ENCODE measurements around the gene HDAC7. TPM values are rescaled to one million over a fixed set of nuclear protein-coding genes. Genes with fewer than 3 reads are reported as not detected.

The HDAC7 gene
- total and polyA plus RNA-seq, 2 of the 13 experiments (the other 11 are each of a cell fraction or from before 2014, with no cell fraction given) = 4.6 to 10.8 TPM

DNA sequence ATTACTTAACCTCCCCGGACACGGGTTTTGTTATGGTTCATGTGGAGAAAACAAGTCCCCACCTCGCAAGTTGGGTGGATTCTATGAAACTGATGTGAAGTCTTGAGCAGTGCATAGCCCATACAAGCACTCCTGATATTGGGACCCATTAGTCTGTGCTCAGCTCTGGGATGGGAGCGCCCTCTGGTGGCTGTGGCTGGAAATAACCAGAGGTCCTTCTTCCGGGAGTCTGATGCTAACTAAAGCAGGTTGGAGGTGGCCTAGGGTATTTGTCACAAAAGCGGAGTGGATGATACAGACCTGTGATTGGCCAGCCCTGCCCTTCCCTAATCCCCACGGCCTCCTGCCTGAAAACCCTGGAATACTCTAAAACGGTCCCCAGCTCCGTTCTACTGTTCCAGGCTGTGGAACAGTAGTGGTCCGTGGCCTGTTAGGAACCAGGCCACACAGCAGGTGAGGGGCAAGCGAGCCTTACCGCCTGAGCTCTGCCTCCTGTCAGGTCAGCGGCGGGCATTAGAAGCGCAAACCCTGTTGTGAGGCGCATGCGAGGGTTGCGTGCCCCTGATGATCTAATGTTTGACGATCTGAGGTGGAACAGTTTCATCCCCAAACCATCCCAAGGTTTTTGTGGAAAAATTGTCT is 40.3 kb downstream of the HDAC7 start (continued):
- TF ChIP-seq BORCS8-MEF2B (CRISPR knock-in tag; IDR thresholded peaks at IDR 0.05) = peak; percentile 27; the same call in 1 of the 2 replicates
- peak; percentile 93 for TF ChIP-seq CTCF (CRISPR knock-in tag; IDR thresholded peaks at IDR 0.05)
- peak; percentile 89 for TF ChIP-seq STAG1 (CRISPR knock-in tag; IDR thresholded peaks at IDR 0.05)
- TF ChIP-seq IKZF5 (CRISPR knock-in tag; IDR thresholded peaks at IDR 0.05) = 0 out of 2 replicates have a peak, but pooled peaks have one; percentile 42
- TF ChIP-seq, protein P1, sequence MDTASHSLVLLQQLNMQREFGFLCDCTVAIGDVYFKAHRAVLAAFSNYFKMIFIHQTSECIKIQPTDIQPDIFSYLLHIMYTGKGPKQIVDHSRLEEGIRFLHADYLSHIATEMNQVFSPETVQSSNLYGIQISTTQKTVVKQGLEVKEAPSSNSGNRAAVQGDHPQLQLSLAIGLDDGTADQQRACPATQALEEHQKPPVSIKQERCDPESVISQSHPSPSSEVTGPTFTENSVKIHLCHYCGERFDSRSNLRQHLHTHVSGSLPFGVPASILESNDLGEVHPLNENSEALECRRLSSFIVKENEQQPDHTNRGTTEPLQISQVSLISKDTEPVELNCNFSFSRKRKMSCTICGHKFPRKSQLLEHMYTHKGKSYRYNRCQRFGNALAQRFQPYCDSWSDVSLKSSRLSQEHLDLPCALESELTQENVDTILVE (CRISPR knock-in tag; IDR thresholded peaks at IDR 0.05) = no peak
- TF ChIP-seq KLF16 (CRISPR knock-in tag; IDR thresholded peaks at IDR 0.05) = 0 out of 4 replicates have a peak, but pooled peaks of 1 of the 2 experiments have one; percentile 41
- TF ChIP-seq RAD21 (CRISPR knock-in tag; IDR thresholded peaks at IDR 0.05) = peak; percentile 90
- 0 out of 2 replicates have a peak, but pooled peaks have one; percentile 28 for TF ChIP-seq SP4 (CRISPR knock-in tag; IDR thresholded peaks at IDR 0.05)
- TF ChIP-seq PRMT3 (CRISPR knock-in tag; IDR thresholded peaks at IDR 0.05; ENCODE audit: borderline replicate concordance, low read depth) = no peak
- no peak for TF ChIP-seq NR0B2 (CRISPR knock-in tag; IDR thresholded peaks at IDR 0.05)
- peak; percentile 90 for TF ChIP-seq ELF3 (CRISPR knock-in tag; IDR thresholded peaks at IDR 0.05)

Measured in HepG2 (cell line).